Measurements from ENCODE around the gene COA7. TPM values are rescaled to one million over a fixed set of nuclear protein-coding genes. Genes with fewer than 3 reads are reported as not detected.

Gene COA7
- total and polyA plus RNA-seq, 12 donors = 3.1 to 34.5 (median 12.9) TPM

DNA sequence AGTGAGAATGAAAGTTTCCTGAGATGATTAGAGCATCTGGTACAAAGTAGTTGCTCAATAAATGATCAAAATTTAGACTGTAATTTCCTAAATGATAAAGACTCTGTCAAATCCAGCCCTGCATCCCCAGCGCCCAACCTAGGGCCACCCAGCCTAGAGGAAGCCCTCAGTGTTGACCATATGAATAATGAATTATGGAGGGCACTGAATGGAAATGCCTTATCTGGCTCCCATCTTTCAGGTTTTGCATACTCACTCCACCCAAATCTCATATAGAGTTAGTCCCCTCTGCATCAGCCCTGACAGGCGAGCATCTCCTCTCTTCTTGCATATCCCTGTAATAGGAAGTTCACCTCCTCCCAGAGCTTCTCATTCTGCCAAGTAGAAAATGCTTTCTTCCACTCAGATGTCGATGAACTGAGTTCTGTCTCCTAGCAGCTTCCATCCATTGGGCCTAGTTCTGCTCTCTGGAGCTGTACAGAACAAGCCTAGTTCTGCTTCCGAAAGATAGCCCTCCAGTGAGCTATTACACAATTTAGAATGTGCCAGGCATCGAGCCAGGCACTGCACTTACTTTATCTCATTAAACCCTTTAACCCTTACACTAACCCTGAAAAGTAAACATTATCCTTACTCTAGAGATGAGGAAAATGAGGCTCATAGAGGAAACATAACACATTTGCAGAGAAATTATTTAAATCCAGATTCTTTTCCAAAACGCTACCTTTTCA, 20.9 kb downstream of the COA7 start:
- H3K27ac ChIP-seq = peak overlapping the region in 2 of 5 donors; percentile 48 to 61
- H3K4me1 ChIP-seq (replicated peaks in 1 of 2) = peaks cover 0 to 18% of the 10 kb centered on the region in 2 donors
- peak in 6 of 7 donors; percentile 41 to 84 (median 54) for DNase-seq
- intact Hi-C loops (cut with DNase I) = no loop called here
- no peak overlapping the region for H3K4me3 ChIP-seq
- WGBS, 4 donors = 50 to 76% (median 58%) methylated on average over 6 of the region's 6 CpGs
- no peaks in the 10 kb centered on the region for H3K36me3 ChIP-seq (replicated peaks in 1 of 2)
- H3K9me3 ChIP-seq (replicated peaks in 1 of 3) = no peaks in the 10 kb centered on the region
- TF ChIP-seq, protein P1, sequence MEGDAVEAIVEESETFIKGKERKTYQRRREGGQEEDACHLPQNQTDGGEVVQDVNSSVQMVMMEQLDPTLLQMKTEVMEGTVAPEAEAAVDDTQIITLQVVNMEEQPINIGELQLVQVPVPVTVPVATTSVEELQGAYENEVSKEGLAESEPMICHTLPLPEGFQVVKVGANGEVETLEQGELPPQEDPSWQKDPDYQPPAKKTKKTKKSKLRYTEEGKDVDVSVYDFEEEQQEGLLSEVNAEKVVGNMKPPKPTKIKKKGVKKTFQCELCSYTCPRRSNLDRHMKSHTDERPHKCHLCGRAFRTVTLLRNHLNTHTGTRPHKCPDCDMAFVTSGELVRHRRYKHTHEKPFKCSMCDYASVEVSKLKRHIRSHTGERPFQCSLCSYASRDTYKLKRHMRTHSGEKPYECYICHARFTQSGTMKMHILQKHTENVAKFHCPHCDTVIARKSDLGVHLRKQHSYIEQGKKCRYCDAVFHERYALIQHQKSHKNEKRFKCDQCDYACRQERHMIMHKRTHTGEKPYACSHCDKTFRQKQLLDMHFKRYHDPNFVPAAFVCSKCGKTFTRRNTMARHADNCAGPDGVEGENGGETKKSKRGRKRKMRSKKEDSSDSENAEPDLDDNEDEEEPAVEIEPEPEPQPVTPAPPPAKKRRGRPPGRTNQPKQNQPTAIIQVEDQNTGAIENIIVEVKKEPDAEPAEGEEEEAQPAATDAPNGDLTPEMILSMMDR (IDR thresholded peaks at IDR 0.05) = no peak
- no peak for TF ChIP-seq POLR2A (IDR thresholded peaks at IDR 0.05)
- no peaks in the 10 kb centered on the region for H3K27me3 ChIP-seq

DNA sequence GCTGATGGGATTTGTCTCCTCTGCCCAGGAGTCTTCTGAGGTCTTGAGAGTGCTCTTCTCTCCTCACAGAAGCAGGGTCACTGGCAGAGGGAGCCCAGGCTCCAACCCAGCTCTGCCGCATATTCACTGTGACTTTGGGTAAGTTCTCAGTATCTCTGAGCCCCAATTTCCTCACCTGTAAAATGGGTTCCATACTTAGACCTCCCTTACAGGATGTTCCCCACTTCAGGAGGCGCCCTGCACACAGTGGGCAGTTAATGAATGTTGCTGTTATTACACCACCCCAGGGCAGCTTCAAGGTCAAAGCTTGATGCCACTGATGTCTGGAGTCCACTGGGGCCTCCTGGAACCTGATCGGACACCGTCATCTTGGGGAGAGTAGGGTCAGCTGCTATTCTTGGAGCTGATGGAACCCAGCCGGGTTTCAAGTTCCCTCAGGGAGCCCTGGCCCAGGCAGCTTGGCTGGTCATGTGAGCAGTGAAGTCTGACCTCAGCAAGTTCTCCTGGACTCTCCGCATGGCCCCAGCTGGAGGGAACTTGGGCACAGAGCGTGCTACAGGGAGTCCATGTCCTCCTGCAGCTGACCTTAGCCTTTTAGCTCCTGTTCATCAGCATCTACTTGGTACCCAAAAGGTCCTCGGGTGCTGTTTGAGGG, 21.8 kb downstream of the COA7 start:
- TF ChIP-seq POLR2A (IDR thresholded peaks at IDR 0.05) = no peak
- TF ChIP-seq, protein P1 (IDR thresholded peaks at IDR 0.05) = no peak
- no peaks in the 10 kb centered on the region for H3K27me3 ChIP-seq
- DNase-seq = peak; percentile 41 to 78 (median 58)
- intact Hi-C loops (cut with DNase I) = no loop called here
- peaks cover 0 to 18% of the 10 kb centered on the region in 2 donors for H3K4me1 ChIP-seq (replicated peaks in 1 of 2)
- no peaks in the 10 kb centered on the region for H3K9me3 ChIP-seq (replicated peaks in 1 of 3)
- H3K36me3 ChIP-seq (replicated peaks in 1 of 2) = no peaks in the 10 kb centered on the region
- WGBS, 4 donors = 72 to 78% (median 76%) methylated on average over 5 to 8 of the region's 8 CpGs
- H3K4me3 ChIP-seq = no peak overlapping the region
- peak overlapping the region in 2 of 5 donors; percentile 48 to 61 for H3K27ac ChIP-seq

DNA sequence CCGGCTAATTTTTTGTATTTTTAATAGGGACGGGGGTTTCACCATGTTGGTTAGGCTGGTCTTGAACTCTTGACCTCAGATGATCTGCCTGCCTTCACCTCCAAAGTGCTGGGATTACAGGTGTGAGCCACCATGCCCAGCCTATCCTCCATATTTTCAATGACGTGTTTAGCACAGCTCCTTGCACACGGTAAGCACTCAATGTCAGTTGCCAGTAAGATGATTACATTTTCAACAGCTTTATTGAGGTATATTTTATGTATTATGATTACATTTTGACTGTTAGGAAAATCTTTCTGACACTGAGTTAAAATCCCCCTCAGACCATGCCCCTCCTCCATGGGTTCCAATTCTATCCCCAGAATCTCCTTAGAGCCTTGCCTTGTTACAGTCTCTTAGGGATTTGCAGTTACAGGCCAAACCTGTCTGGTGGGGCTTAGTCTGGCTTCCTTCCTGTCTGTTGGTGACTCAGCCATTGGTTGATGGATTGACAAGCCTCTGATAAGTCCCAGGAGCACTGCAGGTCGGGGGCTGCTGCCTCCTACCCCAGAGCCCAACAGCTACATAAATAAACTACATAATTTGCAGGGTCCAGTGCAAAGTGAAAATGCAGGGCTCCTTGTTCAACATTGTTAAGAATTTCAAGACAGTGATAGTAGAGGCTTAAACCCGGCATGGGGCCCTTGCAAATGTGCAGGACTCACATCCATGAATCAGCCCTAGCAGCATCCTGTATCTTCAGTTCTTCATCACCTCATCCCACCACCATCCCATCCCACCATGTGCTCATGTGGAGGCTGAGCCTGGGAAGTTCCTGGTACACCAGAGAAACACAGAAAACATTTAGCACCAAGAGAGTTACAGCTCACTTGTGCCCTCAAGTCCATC, 23.4 kb downstream of the COA7 start:
- Histone ChIP-seq H3K27ac (no peak overlapping the region), H3K27me3 (no peaks in the 10 kb centered on the region), H3K4me1 (replicated peaks in 1 of 2) (peaks cover 0 to 18% of the 10 kb centered on the region in 2 donors), H3K36me3 (replicated peaks in 1 of 2) (no peaks in the 10 kb centered on the region), H3K4me3 (no peak overlapping the region), H3K9me3 (replicated peaks in 1 of 3) (no peaks in the 10 kb centered on the region)
- intact Hi-C loops (cut with DNase I) = no loop called here
- no peak for DNase-seq
- 67 to 97% (median 75%) methylated on average over 5 to 6 of the region's 6 CpGs for WGBS, 4 donors
- TF ChIP-seq, protein P1 (IDR thresholded peaks at IDR 0.05) = no peak
- TF ChIP-seq POLR2A (IDR thresholded peaks at IDR 0.05) = no peak

DNA sequence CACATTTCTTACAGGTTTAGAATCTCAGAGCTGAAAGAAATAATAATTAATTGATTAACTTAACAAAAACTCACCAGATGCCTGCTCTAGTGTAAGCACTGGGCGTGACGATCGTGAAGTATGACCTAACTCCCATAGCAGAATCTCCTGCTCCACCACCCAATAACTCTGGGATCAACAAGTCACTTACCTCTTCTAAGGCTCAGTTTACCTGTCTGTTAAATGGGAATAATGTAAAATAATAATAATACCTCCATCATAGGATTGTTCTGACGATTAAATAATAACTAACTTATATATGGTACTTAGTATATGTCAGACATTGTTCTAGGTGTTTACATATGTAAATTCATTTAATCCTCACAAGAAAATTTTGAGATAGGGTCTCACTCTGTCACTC, 24.6 kb downstream of the COA7 start:
- WGBS, 4 donors = 87 to 93% (median 90%) methylated on average over 4 of the region's 4 CpGs
- intact Hi-C loops (cut with DNase I) = no loop called here

More for the DNA sequence above, 24.6 kb downstream of the COA7 start:
- DNase-seq = no peak
- TF ChIP-seq, protein P1 (IDR thresholded peaks at IDR 0.05) = no peak
- no peak for TF ChIP-seq POLR2A (IDR thresholded peaks at IDR 0.05)
- H3K4me3 ChIP-seq = no peak overlapping the region
- no peaks in the 10 kb centered on the region for H3K27me3 ChIP-seq
- no peak overlapping the region for H3K27ac ChIP-seq
- no peaks in the 10 kb centered on the region for H3K36me3 ChIP-seq (replicated peaks in 1 of 2)
- peaks cover 0 to 18% of the 10 kb centered on the region in 2 donors for H3K4me1 ChIP-seq (replicated peaks in 1 of 2)
- H3K9me3 ChIP-seq (replicated peaks in 1 of 3) = no peaks in the 10 kb centered on the region
